H1 (cell line): Measurements from ENCODE around the gene KLK5. TPM values are rescaled to one million over a fixed set of nuclear protein-coding genes. Genes with fewer than 3 reads are reported as not detected.

Experiments used
- CTCF ChIA-PET: fragments of 300-600 bp; sonication (Branson Sonifier 250); formaldehyde crosslinking; loops from one replicate; lab custom pipeline; 2021; ENCODE audit not compliant: partially characterized antibody; lab: Charles Lee
- POLR2A ChIA-PET: fragments of 300-600 bp; sonication (Branson Sonifier 250); formaldehyde crosslinking; loops from one replicate; lab custom pipeline; 2021; ENCODE audit warnings: inconsistent platforms; ENCODE audit not compliant: partially characterized antibody; lab: Charles Lee
- DNase-seq, 2 experiments: peaks; one replicate each; pipeline versions ENCODE4 v3.0.0 to v3.0.0-alpha.2; 2010 to 2022; ENCODE audit warnings: low spot score in 2 of 2, low read depth in 1 of 2, mixed read lengths in 1 of 2
- FAIRE-seq: peaks from 2 replicates; lab custom pipeline; 2011; peaks lifted over from hg19 to GRCh38; lab: Jason Lieb, UNC
- H2AFZ ChIP-seq: 2 replicates; pipeline ENCODE4 v1.8.1; 2012; ENCODE audit warnings: low read length, inconsistent platforms
- H2AK5ac ChIP-seq: 2 replicates; pipeline ENCODE4 v1.6.1; 2013; ENCODE audit warnings: low read depth, low read length
- H2BK120ac ChIP-seq: replicated peaks from 2 replicates; pipeline ENCODE3; 2013; ENCODE audit warnings: low read depth, low read length, inconsistent platforms
- H2BK12ac ChIP-seq: 2 replicates; pipeline ENCODE4 v1.6.1; 2013; ENCODE audit warnings: low read depth, low read length
- H2BK15ac ChIP-seq: 2 replicates; pipeline ENCODE4 v1.6.1; 2013; ENCODE audit warnings: low read length
- H2BK20ac ChIP-seq: 2 replicates; pipeline ENCODE4 v1.6.1; 2013; ENCODE audit warnings: low read length
- H2BK5ac ChIP-seq: 2 replicates; pipeline ENCODE4 v1.6.1; 2013; ENCODE audit warnings: low read depth, low read length
- H3K14ac ChIP-seq: 2 replicates; pipeline ENCODE4 v1.6.1; 2013; ENCODE audit warnings: inconsistent platforms; ENCODE audit not compliant: insufficient read length
- H3K18ac ChIP-seq: 2 replicates; pipeline ENCODE4 v1.6.1; 2013; ENCODE audit warnings: low read length; ENCODE audit errors: extremely low read depth
- H3K23ac ChIP-seq: 2 replicates; pipeline ENCODE4 v1.6.1; 2013; ENCODE audit warnings: inconsistent platforms; ENCODE audit not compliant: insufficient read length
- H3K23me2 ChIP-seq: 2 replicates; pipeline ENCODE4 v1.6.1; 2013; ENCODE audit warnings: low read depth, low read length
- H3K27ac ChIP-seq: 2 replicates; pipeline ENCODE4 v1.6.1; 2011; ENCODE audit warnings: low read depth, low read length, inconsistent platforms
- H3K27me3 ChIP-seq, 4 experiments: replicated peaks in 1 of 4; 1 replicate in 1 of 4; 2 replicates in 3 of 4; pipeline versions ENCODE4 v1.6.1 to v1.8.1; 2011 to 2013; ENCODE audit warnings: low read length in 3 of 4, mild to moderate bottlenecking in 3 of 4, inconsistent platforms in 2 of 4, mixed read lengths in 2 of 4, moderate library complexity in 1 of 4; ENCODE audit not compliant: control insufficient read depth in 3 of 4, insufficient read depth in 3 of 4; ENCODE audit errors: extremely low read depth in 1 of 4
- H3K36me3 ChIP-seq, 4 experiments: 2 replicates each; pipeline versions ENCODE4 v1.6.1 to v1.8.1; 2011 to 2013; ENCODE audit warnings: mild to moderate bottlenecking in 4 of 4, low read length in 3 of 4, moderate library complexity in 2 of 4, control low read depth in 1 of 4, inconsistent platforms in 1 of 4; ENCODE audit not compliant: insufficient read depth in 4 of 4, control insufficient read depth in 2 of 4
- H3K4ac ChIP-seq: replicated peaks from 2 replicates; pipeline ENCODE3; 2013; ENCODE audit warnings: low read length, low read depth, mixed read lengths, inconsistent platforms; ENCODE audit not compliant: insufficient read length
- H3K4me1 ChIP-seq, 4 experiments: replicated peaks in 1 of 4; 1 replicate in 1 of 4; 2 replicates in 3 of 4; pipeline versions ENCODE4 v1.6.1 to v1.8.1; 2011 to 2013; ENCODE audit warnings: low read length in 3 of 4, inconsistent platforms in 2 of 4, mixed read lengths in 1 of 4; ENCODE audit not compliant: insufficient read depth in 4 of 4, control insufficient read depth in 3 of 4
- H3K4me2 ChIP-seq, 2 experiments: 2 replicates each; pipeline versions ENCODE4 v1.6.1 to v1.8.1; 2011 to 2013; ENCODE audit warnings: low read depth in 2 of 2, low read length in 2 of 2, control low read depth in 1 of 2, inconsistent platforms in 1 of 2, mild to moderate bottlenecking in 1 of 2; ENCODE audit not compliant: insufficient read depth in 1 of 2
- H3K4me3 ChIP-seq, 4 experiments: fragments of 200-600, 300-600 bp in 1 of 4; sonication (generic), shearing (Covaris generic), sonication (Bioruptor Twin) in 1 of 4; 2 replicates each; pipeline versions ENCODE4 v1.5.1 to v1.8.1; 2011 to 2016; ENCODE audit warnings: low read length in 4 of 4, low read depth in 3 of 4, control low read depth in 2 of 4, inconsistent platforms in 2 of 4, mild to moderate bottlenecking in 2 of 4, mixed read lengths in 1 of 4, moderate library complexity in 1 of 4; ENCODE audit not compliant: insufficient read depth in 2 of 4; ENCODE audit errors: extremely low read depth in 1 of 4
- H3K56ac ChIP-seq: replicated peaks from 2 replicates; pipeline ENCODE3; 2013; ENCODE audit warnings: low read depth, mild to moderate bottlenecking, mixed read lengths, low read length, inconsistent platforms; ENCODE audit not compliant: insufficient read length
- H3K79me1 ChIP-seq: 2 replicates; pipeline ENCODE4 v1.6.1; 2013; ENCODE audit warnings: low read depth, low read length, control low read depth
- H3K79me2 ChIP-seq, 2 experiments: 2 replicates each; pipeline versions ENCODE4 v1.6.1 to v1.8.1; 2012 to 2013; ENCODE audit warnings: low read length in 2 of 2, mild to moderate bottlenecking in 2 of 2, inconsistent platforms in 1 of 2; ENCODE audit not compliant: insufficient read depth in 2 of 2, control insufficient read depth in 1 of 2
- H3K9ac ChIP-seq, 4 experiments: replicated peaks in 1 of 4; 1 replicate in 1 of 4; 2 replicates in 3 of 4; pipeline versions ENCODE4 v1.6.1 to v1.8.1; 2011 to 2013; ENCODE audit warnings: low read depth in 3 of 4, low read length in 3 of 4, control low read depth in 2 of 4, mild to moderate bottlenecking in 2 of 4, moderate library complexity in 2 of 4, inconsistent platforms in 1 of 4; ENCODE audit errors: extremely low read depth in 1 of 4
- H3K9me3 ChIP-seq, 2 experiments: 2 replicates each; pipeline versions ENCODE4 v1.6.1 to v1.8.1; 2012 to 2013; ENCODE audit warnings: mild to moderate bottlenecking in 2 of 2, moderate library complexity in 2 of 2, control low read depth in 1 of 2, inconsistent platforms in 1 of 2, low read depth in 1 of 2, low read length in 1 of 2, mixed read lengths in 1 of 2; ENCODE audit not compliant: insufficient read depth in 2 of 2
- H4K20me1 ChIP-seq, 2 experiments: replicated peaks in 1 of 2; 2 replicates each; pipeline versions ENCODE3 to v1.8.1; 2011 to 2013; ENCODE audit warnings: inconsistent platforms in 2 of 2, low read length in 2 of 2, mild to moderate bottlenecking in 1 of 2; ENCODE audit not compliant: insufficient read depth in 2 of 2, control insufficient read depth in 1 of 2
- H4K5ac ChIP-seq: 2 replicates; pipeline ENCODE4 v1.6.1; 2013; ENCODE audit warnings: low read length, low read depth, mixed read lengths, inconsistent platforms; ENCODE audit not compliant: insufficient read length
- H4K8ac ChIP-seq: 2 replicates; pipeline ENCODE4 v1.8.0; 2013; ENCODE audit warnings: mild to moderate bottlenecking, moderate library complexity, low read length, inconsistent platforms; ENCODE audit not compliant: insufficient read depth; ENCODE audit errors: extremely low read depth
- H4K91ac ChIP-seq: replicated peaks from 2 replicates; pipeline ENCODE3; 2013; ENCODE audit warnings: low read length, mixed read lengths, inconsistent platforms; ENCODE audit not compliant: insufficient read length
- YY1 ChIP-seq: IDR thresholded peaks from 2 replicates; pipeline ENCODE4 v1.6.1; 2011; ENCODE audit warnings: low read depth, mild to moderate bottlenecking, low read length
- WGBS, 2 experiments: shearing (Covaris generic) in 1 of 2; methylation state at CpG; one replicate each; pipeline versions ENCODE4 v1.1.6 to v1.1.7; 2013 to 2015; ENCODE audit warnings: low lambda C conversion rate in 2 of 2, mixed read lengths in 2 of 2, inconsistent platforms in 1 of 2, low coverage in 1 of 2, missing lambda C conversion rate in 1 of 2; ENCODE audit not compliant: insufficient replicate concordance in 2 of 2, insufficient coverage in 1 of 2, insufficient read length in 1 of 2; ENCODE audit errors: extremely low coverage in 1 of 2, missing lambda C conversion rate in 1 of 2; 5-methylcytosine and 5-hydroxymethylcytosine counted together
- polyA plus RNA-seq, 7 experiments: library from polyadenylated mRNA; depleted of rRNA in 3 of 7; stranded (reverse) in 5 of 7; unstranded in 2 of 7; fragments of >200 nt in 5 of 7; fragments of 200-250 nt in 2 of 7; gene quantifications; 1 replicate in 5 of 7; 2 replicates in 1 of 7; 4 replicates in 1 of 7; pipeline versions ENCODE4 v1.2.1 to v1.2.3, GENCODE V29; 2011 to 2013; ENCODE audit warnings: missing spikeins in 2 of 7, mixed read lengths in 2 of 7
- total RNA-seq: library from RNA; stranded (reverse); fragmentation: NEBNext Ultra II Directional; extraction: Animal tissue kit (Norgen Biotek cat#: 25700); gene quantifications from 2 replicates; pipeline ENCODE4 v1.2.1, GENCODE V29; 2021

The KLK5 gene
- total and polyA plus RNA-seq, 2 of the 8 experiments (the other 6 are each of a cell fraction or from before 2014, with no cell fraction given): 0.76 to 2.0 TPM

DNA sequence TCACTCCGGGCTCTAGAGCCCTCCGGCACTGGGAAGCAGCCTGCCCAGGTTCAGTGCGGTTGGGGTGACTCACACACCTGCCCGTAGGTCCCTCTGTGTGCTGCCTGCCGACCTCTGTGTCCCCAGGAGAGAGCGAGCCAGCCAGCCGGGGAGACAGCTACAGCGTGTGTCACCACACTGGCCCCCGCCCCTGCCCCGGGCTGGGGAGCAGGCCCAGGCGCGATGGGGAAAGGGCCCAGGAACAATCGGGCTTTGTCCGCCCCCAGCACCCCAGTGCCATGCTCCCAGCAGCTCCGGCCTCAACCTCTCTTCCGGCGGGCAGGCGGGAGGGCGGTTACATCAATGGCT lies 16.5 kb upstream of the KLK5 start, which contains the start of gene KLK6:
Gene KLK6 (minus strand): TSS at position 179 of the 348 bp plus-strand sequence. CDS start 1,487 bp downstream, outside the sequence.
- ChIA-PET CTCF (interaction anchor here (1.5 kb wide), 1 partner anchor 48 kb away, joined by 6 read pairs; no protein-coding TSS in a partner anchor), POLR2A (interaction anchor here (0.7 to 1.0 kb wide), 3 partner anchors 19 to 164 kb away, joined by 3 to 4 read pairs (median 3); no protein-coding TSS in a partner anchor)
- no peak within 1 kb of the TSS for H3K56ac ChIP-seq
- 0 out of 2 replicates have a peak within 1 kb of the TSS, but pooled peaks have one; percentile 81 for H2BK15ac ChIP-seq
- H3K79me1 ChIP-seq: no peaks in the 10 kb centered on the region
- H3K4me1 ChIP-seq: peaks cover 0 to 19% (median 6%) of the 10 kb centered on the region in 4 experiments; a peak in 5 of 7 replicates
- H4K5ac ChIP-seq: no peak within 1 kb of the TSS
- peak within 1 kb of the TSS; percentile 72 for H3K4ac ChIP-seq
- H4K8ac ChIP-seq: peak within 1 kb of the TSS; percentile 59
- DNase-seq (no peak), FAIRE-seq (no peak)
- H3K23me2 ChIP-seq: peaks cover 3% of the 10 kb centered on the region; the same call in 1 of the 2 replicates
- no peak within 1 kb of the TSS; a peak in 1 of 7 replicates for H3K9ac ChIP-seq
- no peaks in the 10 kb centered on the region for H3K36me3 ChIP-seq
- peak within 1 kb of the TSS; percentile 71 for H3K18ac ChIP-seq
- no peaks in the 10 kb centered on the region for H3K27me3 ChIP-seq
- H4K91ac ChIP-seq: peak within 1 kb of the TSS; percentile 84
- H3K79me2 ChIP-seq: no peaks in the 10 kb centered on the region
- H2BK12ac ChIP-seq: peak within 1 kb of the TSS; percentile 68; the same call in 1 of the 2 replicates
- no peak within 1 kb of the TSS for H2BK120ac ChIP-seq
- H3K4me3 ChIP-seq: no peak within 1 kb of the TSS
- 82% methylated on average over 18 of the region's 19 CpGs; no CpG with 5 or more reads in 1 of the 2 experiments for WGBS, 2 experiments
- no peaks in the 10 kb centered on the region for H3K9me3 ChIP-seq
- no peak within 1 kb of the TSS for H3K4me2 ChIP-seq
- H3K27ac ChIP-seq: no peak within 1 kb of the TSS
- H2BK20ac ChIP-seq: peak within 1 kb of the TSS; percentile 43; the same call in 1 of the 2 replicates
- no peak within 1 kb of the TSS; the same call in 1 of the 2 replicates for H2BK5ac ChIP-seq
- H4K20me1 ChIP-seq: no peaks in the 10 kb centered on the region
- H3K23ac ChIP-seq: no peak within 1 kb of the TSS
- H3K14ac ChIP-seq: no peak within 1 kb of the TSS
- no peak within 1 kb of the TSS for H2AK5ac ChIP-seq
- peak within 1 kb of the TSS; percentile 58 for H2AFZ ChIP-seq
- TF ChIP-seq YY1: no peak
